Measurements from ENCODE around the gene SLC39A1. TPM values are rescaled to one million over a fixed set of nuclear protein-coding genes. Genes with fewer than 3 reads are reported as not detected.
"Not testable (repeated sequence)": the region's sequence is repeated elsewhere in the genome, so short reads cannot be mapped to it uniquely, and the experiment has no call there.

Gene SLC39A1
- total and polyA plus RNA-seq, 11 donors = 31.6 to 163 (median 48.4) TPM

DNA sequence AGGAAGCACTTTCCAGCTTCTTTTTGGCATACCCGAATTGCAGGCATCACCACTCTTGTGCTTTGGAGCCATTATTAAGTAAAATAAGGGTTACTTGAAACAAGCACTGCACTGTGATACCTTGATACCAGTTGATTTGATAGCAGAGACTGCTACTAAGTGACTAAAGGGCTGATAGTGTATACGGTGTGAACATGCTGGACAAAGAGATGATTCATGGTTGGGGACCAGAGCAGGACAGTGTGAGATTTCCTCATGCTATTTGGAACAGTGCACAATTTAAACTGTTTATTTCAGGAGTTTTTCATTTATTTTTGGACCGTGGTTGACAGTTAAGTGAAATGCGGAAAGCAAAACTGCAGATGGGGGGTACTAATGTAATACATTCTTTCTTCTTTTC lies 37.1 kb upstream of the SLC39A1 start:
- no peaks in the 10 kb centered on the region for H3K9me3 ChIP-seq
- H3K4me1 ChIP-seq = no peaks in the 10 kb centered on the region
- H3K4me3 ChIP-seq = no peak overlapping the region
- ATAC-seq = no peak
- H3K36me3 ChIP-seq = peaks cover 0 to 8% (median 4%) of the 10 kb centered on the region in 9 donors
- WGBS, 4 donors = 77 to 80% (median 78%) methylated on average over 4 of the region's 4 CpGs
- no peak for DNase-seq
- intact Hi-C loops (cut with DNase I) = no loop called here
- no peak for TF ChIP-seq POLR2A (IDR thresholded peaks at IDR 0.05)
- TF ChIP-seq, protein P1, sequence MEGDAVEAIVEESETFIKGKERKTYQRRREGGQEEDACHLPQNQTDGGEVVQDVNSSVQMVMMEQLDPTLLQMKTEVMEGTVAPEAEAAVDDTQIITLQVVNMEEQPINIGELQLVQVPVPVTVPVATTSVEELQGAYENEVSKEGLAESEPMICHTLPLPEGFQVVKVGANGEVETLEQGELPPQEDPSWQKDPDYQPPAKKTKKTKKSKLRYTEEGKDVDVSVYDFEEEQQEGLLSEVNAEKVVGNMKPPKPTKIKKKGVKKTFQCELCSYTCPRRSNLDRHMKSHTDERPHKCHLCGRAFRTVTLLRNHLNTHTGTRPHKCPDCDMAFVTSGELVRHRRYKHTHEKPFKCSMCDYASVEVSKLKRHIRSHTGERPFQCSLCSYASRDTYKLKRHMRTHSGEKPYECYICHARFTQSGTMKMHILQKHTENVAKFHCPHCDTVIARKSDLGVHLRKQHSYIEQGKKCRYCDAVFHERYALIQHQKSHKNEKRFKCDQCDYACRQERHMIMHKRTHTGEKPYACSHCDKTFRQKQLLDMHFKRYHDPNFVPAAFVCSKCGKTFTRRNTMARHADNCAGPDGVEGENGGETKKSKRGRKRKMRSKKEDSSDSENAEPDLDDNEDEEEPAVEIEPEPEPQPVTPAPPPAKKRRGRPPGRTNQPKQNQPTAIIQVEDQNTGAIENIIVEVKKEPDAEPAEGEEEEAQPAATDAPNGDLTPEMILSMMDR (IDR thresholded peaks at IDR 0.05) = no peak
- H3K27me3 ChIP-seq = no peaks in the 10 kb centered on the region
- no peak overlapping the region for H3K27ac ChIP-seq

DNA sequence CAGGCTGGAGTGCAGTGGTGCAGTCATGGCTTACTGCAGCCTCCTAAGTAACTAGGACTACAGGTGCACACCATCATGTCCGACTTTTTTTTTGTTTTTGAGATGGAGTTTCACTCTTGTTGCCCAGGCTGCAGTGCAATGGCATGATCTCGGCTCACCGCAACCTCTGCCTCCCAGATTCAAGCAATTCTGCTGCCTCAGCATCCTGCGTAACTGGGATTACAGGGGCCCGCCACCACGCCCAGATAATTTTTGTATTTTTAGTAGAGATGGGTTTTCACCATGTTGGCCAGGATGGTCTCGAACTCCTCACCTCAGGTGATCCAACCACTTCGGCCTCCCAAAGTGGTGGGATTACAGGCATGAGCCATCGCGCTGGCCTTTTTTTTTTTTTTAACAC lies 33.5 kb upstream of the SLC39A1 start:
- not testable (repeated sequence) for ATAC-seq, H3K9me3 ChIP-seq, H3K27me3 ChIP-seq, H3K4me3 ChIP-seq, DNase-seq, H3K27ac ChIP-seq
- WGBS, 4 donors = 95 to 97% (median 97%) methylated on average over 10 of the region's 10 CpGs
- Histone ChIP-seq H3K4me1 (peaks cover under 1 to 23% (median 13%) of the 10 kb centered on the region in 12 donors), H3K36me3 (peaks cover 0 to 43% (median 38%) of the 10 kb centered on the region in 9 donors)
- intact Hi-C loops (cut with DNase I) = loop anchor here in 3 of 10 donors (10.0 kb wide), 3 partner anchors 188 to 482 kb away; partner anchors contain the start of gene HAX1 (in 1 of the 3)

DNA sequence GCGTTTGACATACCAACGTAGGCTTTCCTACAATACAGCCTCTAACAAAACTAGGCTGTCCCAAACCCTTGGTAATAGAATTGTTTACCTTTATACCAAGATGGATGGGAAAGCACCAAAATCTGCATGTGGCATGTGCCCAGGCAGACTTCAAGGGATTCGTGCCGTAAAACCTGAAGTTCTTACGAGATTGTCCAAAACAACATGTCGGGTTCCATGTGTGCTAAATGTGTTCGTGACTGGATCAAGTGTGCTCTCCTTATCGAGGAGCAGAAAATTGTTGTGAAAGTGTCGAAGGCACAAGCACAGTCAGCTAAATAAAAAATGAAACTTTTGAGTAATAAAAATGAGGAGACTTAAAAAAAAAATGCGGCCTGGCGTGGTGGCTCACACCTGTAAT lies 32.3 kb upstream of the SLC39A1 start:
- no peak overlapping the region for H3K27ac ChIP-seq
- ATAC-seq (no peak), DNase-seq (no peak)
- no peaks in the 10 kb centered on the region for H3K9me3 ChIP-seq
- H3K36me3 ChIP-seq = peaks cover 0 to 49% (median 39%) of the 10 kb centered on the region in 9 donors
- TF ChIP-seq, protein P1 (IDR thresholded peaks at IDR 0.05) = no peak
- H3K4me1 ChIP-seq = peaks cover 5 to 30% (median 20%) of the 10 kb centered on the region in 12 donors
- no peaks in the 10 kb centered on the region for H3K27me3 ChIP-seq
- WGBS, 4 donors = 91 to 97% (median 95%) methylated on average over 11 of the region's 11 CpGs
- H3K4me3 ChIP-seq = no peak overlapping the region
- intact Hi-C loops (cut with DNase I) = loop anchor here in 3 of 10 donors (10.0 kb wide), 3 partner anchors 189 to 481 kb away; partner anchors contain the start of gene HAX1 (in 1 of the 3)

DNA sequence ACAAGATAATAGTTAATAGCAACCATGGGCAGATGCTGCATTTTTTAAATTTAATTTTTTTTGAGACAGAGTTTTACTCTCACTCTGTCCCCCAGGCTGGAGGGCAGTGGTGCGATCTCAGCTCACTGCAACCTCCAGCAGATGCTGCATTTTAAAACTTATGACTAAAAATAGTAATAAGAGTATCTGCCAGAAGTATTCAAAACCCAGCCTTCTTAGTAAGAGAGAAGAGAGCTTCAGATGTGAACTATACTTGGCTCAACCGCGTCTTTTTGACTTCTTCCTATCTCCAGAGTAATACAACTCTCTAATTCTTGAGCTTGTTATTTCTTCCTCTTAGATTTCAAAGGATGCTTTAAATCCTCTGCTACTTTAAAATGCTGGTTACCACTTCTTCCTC lies 31.9 kb upstream of the SLC39A1 start:
- intact Hi-C loops (cut with DNase I) = loop anchor here in 3 of 10 donors (10.0 kb wide), 3 partner anchors 190 to 480 kb away; partner anchors contain the start of gene HAX1 (in 1 of the 3)
- H3K4me3 ChIP-seq = no peak overlapping the region
- DNase-seq (no peak), ATAC-seq (no peak)
- H3K27ac ChIP-seq = no peak overlapping the region
- 75 to 87% (median 81%) methylated on average over 3 of the region's 3 CpGs for WGBS, 4 donors
- peaks cover 5 to 32% (median 20%) of the 10 kb centered on the region in 12 donors for H3K4me1 ChIP-seq
- no peaks in the 10 kb centered on the region for H3K27me3 ChIP-seq
- peaks cover 0 to 49% (median 39%) of the 10 kb centered on the region in 9 donors for H3K36me3 ChIP-seq
- TF ChIP-seq POLR2A (IDR thresholded peaks at IDR 0.05) = no peak
- TF ChIP-seq, protein P1 (IDR thresholded peaks at IDR 0.05) = no peak
- H3K9me3 ChIP-seq = no peaks in the 10 kb centered on the region
